ENCODE results near the gene GPHN.
"Not testable (repeated sequence)": the region's sequence is repeated elsewhere in the genome, so short reads cannot be mapped to it uniquely, and the experiment has no call there.

GPHN gene

DNA sequence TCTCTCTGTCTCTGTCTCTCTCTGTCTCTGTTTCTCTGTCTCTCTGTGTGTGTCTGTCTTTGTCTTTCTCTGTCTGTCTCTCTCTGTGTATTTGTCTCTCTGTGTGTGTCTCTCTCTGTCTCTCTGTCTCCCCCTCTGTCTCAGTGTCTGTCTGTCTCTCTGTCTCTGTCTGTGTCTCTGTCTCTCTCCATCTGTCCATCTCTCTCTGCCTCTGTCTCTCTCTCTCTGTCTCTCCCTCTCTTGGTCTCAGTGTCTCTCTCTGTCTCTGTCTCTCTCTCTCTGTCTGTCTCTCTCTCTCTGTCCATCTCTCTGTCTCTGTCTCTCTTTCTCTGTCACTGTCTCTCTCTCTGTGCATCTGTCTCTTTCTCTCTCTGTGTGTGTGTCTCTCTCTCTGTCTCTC lies 537.5 kb downstream of the GPHN start:
- no peak for DNase-seq (ENCODE audit: low read depth in 2 of 2)

DNA sequence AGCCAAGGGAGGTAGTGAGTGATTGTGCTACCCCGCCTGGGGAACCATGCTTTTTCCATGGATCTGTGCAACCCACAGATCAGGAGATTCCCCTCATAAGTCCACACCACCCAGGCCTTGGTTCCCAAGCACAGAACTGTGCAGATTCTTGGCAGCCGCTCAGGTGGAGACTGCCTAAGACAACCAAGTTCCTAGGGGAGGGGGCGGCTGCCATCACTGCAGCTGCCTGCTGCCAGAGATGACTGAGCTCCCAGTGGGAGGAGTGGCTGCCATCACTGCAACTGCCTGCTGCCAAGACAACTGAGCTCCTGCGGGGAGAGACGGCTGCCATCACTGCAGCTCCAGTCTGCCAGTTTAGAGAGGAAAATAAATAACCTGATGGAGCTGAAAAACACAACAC lies 542.9 kb downstream of the GPHN start:
- DNase-seq (ENCODE audit: low read depth in 2 of 2) = no peak

DNA sequence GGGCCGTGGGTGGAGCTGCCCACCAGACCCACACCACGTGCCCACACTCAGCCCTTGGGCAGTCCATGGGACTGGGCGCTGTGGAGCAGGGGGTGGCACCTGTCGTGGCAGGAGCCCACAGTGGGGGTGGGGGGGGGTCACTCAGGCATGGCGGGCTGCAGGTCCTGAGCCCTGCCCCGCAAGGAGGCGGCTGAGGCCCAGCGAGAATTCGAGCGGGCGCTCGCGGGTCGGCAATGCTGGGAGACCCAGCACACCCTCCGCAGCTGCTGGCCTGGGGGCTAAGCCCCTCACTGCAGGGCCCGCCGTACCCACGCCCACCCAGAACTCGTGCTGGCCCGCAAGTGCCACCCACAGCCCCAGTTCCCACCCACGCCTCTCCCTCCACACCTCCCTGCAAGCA lies 548.7 kb downstream of the GPHN start:
- no peak for DNase-seq (ENCODE audit: low read depth in 2 of 2)

DNA sequence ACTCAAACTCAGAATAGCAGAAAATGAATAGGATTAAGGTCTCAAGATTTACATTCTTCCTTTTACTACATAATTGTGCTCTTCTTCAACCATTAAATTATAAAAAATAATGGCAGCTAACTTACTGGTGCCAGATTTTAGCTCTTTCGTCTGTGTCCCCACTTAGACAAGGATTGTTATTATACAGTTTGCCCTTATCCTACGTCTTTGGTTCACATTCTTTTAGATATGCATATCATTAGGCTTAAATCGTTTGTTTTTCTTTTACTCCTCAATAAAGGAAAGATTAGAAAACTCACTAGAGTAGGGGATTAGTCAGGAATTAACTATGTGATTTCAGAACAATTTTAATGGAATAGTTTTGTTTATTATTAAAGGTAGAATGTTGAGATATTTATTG lies 551.6 kb downstream of the GPHN start:
- DNase-seq (ENCODE audit: low read depth in 2 of 2) = no peak

DNA sequence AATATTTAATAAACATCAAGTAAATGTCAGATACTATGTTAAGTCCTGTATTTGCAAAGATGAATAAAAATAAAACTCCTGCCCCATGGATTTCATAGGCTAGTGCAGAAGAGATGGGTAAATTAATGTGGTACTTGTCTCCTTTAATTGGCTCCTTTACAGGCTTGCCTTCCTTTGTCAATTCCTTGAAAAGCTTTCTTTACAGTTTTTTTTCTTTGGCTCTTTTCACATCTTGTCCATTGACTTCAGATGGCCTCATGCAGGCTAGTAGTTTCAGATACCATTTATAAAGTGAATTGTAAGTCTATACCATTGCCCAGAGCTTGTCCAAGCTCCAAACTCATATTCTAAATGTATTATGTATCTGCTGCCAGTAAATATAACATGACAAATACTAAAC lies 552.6 kb downstream of the GPHN start:
- no peak for DNase-seq (ENCODE audit: low read depth in 2 of 2)

DNA sequence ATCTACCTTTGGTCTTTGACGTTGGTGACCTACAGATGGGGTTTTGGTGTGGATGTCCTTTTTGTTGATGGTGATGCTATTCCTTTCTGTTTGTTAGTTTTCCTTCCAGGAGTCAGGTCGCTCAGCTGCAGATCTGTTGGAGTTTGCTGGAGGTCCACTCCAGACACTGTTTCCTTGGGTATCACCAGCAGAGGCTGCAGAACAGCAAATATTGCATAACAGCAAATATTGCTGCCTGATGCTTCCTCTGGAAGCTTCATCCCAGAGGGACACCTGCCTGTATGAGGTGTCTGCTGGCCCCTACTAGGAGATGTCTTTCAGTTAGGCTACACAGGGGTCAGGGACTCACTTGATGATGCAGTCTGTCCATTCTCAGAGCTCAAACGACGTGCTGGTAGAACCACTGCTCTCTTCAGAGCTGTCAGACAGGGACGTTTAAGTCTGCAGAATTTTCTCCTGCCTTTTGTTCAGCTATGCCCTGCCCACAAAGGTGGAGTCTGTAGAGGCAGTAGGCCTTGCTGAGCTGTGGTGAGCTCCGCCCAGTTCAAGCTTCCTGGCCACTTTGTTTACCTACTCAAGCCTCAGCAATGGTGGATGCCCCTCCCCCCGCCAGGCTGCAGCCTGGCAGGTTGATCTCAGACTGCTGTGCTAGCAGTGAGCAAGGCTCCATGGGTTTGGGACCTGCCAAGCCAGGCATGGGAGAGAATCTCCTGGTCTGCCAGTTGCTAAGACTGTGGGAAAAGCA lies 559.3 kb downstream of the GPHN start:
- DNase-seq (ENCODE audit: low read depth in 2 of 2) = not testable (repeated sequence)

DNA sequence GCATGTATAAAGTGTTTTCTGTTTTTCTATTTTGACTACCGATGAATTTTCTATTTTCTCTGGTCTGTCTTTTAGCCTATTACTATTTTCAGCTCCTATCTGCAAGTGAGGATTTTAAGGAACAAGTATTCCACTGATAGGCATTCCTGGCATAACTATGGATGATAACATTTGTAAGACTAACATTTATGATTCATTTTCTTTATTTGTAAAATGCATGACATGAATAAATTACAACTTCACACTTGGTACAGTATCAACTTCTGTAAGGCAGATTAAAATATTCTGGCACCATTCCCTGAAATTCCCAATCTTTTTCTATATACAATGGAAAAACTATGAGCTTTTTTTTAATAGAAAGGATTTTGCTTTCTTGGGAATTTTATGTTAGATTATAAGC lies 560.3 kb downstream of the GPHN start:
- no peak for DNase-seq (ENCODE audit: low read depth in 2 of 2)

DNA sequence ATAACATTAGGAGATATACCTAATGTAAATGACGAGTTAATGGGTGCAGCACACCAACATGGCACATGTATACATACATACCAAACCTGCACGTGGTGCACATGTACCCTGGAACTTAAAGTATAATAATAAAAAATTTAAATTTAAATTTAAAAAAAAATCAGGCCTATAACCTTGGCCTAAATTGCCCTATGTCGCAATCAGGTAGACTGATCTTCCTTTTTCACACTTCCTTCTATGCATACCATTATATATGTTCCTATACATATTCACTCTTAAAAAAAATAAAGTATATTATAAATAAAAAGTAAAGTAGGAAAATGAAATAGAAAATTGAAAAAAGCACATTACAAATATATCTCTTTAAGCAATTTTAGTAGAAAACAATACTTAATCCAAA lies 563.6 kb downstream of the GPHN start:
- no peak for DNase-seq (ENCODE audit: low read depth in 2 of 2)

DNA sequence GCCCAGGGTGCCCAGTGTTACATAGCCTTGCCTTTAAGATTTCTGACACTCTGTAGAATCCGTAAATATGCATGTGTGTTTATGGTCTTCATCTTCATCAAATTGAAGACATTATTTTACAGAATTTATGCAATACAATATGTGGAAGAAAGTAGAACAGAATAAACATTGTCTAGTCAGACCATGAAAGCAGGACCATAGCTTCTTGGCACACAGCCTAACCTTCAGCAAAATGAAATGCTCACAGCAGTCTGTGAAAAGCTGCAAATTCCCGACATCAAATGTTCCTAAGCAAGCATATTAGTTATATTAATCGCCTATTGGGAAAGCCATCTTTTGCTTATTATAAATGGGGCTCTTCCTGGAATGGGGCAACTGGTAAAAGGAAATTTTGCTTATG lies 570.0 kb downstream of the GPHN start:
- no peak for DNase-seq (ENCODE audit: low read depth in 2 of 2)

DNA sequence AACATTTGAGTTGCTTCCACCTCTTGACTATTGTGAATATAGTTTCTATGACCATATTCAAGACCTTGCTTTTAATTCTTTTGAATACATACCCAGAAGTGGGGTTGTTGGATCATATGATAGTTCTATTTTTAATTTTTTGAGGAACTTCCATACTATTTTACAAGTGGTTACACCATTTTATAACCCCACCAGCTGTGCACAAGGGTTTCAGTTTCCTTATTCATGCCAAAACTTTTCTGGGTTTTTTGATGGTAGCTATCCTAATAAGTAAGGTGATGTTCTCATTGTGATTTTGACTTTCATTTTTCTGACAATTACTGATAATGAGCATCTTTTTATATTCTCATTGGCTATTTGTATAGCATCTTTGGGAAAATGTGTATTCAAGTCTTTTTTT lies 571.9 kb downstream of the GPHN start:
- no peak for DNase-seq (ENCODE audit: low read depth in 2 of 2)

DNA sequence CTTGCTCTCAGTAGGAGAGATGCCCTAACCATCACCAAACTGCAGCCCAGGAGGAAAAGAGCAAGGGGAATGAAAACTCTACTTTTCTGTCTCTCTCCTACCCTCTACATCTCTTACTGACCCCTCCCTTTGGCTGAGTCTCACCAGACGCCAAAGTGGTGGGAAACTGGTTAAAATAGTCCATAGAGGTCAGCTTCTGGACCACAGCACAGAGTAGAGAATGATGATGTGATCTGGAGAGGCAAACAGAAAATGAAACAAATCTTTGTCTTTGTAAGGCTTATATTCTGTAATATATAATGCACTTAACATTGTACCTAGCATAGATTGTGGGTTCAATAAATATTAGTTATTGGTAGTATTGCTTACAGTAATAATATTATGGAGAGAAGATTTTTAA lies 600.3 kb downstream of the GPHN start:
- DNase-seq (ENCODE audit: low read depth in 2 of 2) = no peak

DNA sequence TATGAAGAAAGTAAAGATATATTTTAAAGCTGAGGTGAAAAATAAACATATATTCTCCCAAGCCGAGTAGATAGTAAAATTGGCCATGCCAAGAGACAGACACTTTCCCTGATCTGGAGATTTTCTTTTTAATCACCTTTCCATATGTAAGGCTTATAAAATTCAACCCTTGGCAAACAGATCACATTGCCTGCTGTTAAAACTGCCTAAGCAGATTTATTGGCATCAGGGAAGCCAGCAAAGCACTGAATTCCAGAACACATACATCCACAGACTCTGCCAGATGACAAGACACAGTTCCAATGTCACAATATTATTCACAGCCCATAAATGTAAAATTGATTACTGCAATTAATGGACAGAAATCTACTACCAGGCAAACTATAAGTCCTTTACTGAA lies 603.1 kb downstream of the GPHN start:
- DNase-seq (ENCODE audit: low read depth in 2 of 2) = no peak

DNA sequence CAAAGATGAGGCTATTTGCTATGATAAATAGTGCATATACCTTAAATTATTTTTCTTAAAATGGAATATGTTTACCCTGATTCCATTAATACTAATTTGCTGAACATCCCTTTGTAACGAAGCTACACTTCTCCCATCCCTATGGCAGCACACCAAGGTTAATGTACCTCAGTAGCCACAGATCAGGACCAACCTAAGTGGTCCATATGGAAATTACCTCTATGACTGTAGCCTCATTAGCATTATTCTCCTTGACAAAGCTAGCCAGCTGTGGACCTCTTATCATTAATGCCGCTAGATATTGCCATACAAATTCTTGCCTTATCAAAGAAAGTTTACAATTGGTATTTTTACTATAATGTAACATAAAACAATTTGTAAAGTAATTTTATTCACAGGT lies 604.4 kb downstream of the GPHN start:
- DNase-seq (ENCODE audit: low read depth in 2 of 2) = no peak

DNA sequence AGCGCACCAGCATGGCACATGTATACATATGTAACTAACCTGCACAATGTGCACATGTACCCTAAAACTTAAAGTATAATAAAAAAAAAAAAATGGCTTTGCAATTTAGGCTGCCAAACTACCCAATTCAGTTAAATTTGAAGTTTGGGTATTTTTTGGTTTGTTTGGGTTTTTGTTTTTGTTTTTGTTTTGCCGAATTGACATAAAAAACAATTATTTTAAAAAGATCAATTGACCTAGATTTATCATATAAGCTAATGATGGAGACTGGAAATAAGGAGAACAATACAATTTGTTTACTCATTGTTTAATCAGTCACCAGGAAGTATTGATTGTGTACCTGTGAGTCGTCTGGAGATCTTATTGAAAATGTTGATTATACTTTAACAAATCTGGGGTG lies 619.2 kb downstream of the GPHN start:
- no peak for DNase-seq (ENCODE audit: low read depth in 2 of 2)

DNA sequence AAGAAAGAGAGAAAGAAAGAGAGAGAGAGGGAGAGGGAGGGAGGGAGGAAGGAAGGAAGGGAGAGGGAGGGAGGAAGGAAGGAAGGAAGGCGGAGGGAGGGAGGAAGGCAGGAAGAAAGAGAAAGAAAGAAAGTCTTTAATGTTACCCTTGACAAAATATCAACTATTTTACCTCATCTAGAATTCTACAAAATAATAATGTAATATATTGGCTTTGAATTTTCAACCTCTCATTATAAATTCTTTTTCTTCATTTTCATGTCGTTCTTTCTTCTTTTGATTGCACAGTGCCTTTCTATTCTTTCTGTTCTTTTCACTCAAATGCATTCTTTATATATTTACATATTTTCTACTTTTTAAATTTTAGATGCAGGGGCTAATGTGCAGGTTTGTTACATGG lies 621.8 kb downstream of the GPHN start:
- DNase-seq (ENCODE audit: low read depth in 2 of 2) = no peak

DNA sequence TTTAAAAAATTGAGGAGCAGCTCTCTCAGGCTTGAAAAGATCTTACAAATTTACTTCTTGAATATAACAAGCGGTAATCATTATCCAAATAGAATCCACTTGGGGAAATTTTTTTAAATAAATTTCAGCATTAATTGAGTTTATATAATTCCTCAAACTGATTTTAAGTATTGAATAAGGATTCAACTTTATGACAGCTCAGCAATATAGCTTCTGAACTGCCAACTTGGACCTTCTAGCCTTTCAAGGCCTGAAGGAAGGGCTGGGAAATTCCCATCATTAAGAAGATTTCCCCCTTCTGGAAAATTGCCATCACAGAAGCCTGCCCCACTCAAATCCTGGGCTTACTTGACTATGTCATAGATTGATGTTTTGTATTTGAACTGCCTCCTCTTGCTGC lies 623.7 kb downstream of the GPHN start:
- DNase-seq (ENCODE audit: low read depth in 2 of 2) = no peak

DNA sequence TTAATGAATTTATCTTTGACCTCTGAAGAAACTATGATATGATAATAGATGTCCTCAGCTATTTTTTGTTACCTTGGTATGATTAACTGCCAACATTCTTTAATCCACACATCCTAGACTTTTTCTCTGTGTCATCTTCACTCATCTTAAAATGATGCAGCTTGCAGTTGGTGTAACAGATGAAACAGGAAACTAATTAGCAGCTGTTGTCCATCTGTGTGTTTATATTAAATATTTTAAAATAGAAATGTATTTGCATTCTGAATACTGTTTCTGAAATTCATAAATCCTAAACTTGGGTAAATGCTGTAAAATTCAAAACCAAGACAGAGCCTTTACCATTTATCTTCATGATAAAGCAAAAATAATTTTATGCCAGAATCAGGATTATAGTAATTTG lies 625.2 kb downstream of the GPHN start:
- no peak for DNase-seq (ENCODE audit: low read depth in 2 of 2)

DNA sequence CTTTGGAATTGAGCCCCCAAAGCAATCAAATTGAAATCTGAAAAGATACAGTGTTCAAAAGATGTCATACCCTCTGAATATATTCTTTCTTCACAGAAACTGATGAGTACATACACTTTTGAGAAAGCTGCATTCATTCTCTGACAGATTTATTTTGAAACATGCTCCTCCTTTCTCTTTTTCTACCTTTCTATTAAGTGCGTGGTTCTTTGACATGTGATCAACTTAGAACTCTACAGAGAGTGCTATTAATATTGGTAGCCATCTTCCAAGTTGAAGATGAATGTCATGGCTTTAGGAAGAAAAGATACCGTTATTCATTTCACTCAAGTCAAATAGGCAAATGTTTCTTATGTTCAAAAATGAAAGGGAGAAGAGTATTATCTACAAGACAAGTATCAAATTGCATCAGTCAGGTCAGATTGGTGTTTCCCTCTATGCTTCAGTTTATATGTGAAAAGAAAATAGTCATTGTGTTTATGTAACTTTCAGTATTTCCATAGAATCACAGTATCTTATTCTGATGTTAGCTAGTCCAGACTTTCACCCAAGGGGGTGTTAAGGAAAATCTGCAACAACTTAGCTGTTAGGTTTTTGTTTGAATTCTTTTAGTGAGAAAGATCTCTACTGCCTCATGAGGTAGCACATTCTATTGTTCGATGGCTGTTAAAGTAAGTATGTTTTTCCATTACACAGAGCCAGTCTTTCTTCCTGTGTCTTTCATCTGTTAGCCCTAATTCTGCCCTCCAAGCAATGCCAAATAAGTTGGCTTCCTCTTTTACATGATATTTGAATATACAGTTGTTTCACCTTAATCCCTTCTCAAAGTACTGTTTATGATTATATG lies 625.9 kb downstream of the GPHN start:
- DNase-seq (ENCODE audit: low read depth in 2 of 2) = no peak

DNA sequence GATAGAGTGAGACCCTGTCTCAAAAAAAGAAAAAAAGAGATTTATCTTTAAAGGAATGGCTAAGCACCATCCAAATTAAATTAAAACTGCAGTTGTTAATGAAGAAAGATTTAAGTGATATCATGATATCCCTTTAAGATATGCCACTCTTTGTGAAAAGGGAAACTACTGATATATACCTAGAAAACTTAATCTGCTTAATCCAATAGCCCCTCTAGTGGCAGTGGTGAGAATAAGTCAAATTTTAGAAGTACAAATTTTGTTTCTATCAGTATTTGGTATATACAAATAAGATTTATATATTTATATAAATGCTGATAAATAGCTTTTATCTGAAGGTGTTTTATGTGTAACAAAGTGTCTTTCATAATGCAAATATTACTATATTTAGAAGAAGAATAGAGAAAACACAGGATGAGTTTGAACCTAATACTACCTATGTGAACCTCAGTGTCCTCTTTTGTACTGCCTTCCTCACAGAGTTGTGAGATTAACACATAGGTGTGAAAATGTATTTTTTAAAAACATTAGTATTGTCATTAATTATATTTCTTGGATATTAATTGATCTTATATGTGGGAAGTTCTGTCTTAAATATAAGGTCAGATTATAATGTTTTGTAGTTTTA lies 629.9 kb downstream of the GPHN start:
- DNase-seq (ENCODE audit: low read depth in 2 of 2) = no peak

DNA sequence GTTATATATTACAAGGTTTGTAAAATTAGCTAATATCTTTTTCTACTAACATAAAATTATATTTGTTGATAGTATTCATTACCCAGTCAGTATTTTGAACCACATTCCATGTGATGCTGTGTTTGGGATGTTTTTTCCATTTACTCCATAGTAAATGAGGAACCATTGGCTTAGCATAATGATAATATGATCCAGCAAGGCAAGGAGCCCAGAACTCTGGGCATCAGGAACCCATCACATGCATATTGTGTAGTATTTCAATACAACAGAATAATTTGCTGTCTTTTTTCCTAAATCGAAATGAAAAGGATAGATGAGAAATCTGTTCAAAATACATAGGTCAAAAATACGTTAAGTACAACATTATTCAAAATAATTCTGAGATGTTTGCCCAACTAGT lies 632.6 kb downstream of the GPHN start:
- no peak for DNase-seq (ENCODE audit: low read depth in 2 of 2)

DNA sequence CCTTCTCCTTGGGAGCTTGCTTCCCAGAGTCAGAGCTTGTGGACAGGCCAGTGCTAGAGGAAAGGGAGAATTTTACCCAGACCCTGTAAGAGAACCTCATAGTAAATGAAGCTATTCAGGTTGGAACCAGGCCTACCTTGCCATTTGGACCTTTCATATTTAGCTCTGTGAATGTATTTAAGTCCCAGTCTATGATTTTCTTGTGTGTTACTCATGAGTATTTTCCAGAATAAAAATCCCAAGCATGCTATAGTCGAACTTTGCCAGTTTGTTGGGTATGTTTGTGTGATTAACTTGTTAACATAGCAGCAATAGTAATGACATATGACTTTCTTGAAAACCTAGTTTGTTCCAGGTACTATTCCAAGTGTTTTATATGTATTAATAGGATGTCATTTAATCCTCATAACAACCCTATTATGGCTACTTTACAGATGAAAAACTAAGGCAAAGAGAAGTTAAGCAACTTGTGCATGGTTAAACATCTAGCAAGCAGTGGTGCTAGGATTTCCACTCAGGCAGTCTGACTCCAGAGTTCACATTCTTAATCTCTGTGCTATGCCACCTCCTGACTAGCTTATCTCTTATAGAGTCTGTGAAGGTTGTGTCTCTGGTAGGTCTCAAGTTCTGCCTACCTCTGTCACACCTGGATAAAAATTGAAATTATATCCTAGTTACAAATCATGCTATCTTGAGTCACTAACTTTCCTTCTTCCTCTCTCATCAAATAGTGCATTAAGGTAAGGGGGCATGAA lies 633.4 kb downstream of the GPHN start:
- DNase-seq (ENCODE audit: low read depth in 2 of 2) = no peak

DNA sequence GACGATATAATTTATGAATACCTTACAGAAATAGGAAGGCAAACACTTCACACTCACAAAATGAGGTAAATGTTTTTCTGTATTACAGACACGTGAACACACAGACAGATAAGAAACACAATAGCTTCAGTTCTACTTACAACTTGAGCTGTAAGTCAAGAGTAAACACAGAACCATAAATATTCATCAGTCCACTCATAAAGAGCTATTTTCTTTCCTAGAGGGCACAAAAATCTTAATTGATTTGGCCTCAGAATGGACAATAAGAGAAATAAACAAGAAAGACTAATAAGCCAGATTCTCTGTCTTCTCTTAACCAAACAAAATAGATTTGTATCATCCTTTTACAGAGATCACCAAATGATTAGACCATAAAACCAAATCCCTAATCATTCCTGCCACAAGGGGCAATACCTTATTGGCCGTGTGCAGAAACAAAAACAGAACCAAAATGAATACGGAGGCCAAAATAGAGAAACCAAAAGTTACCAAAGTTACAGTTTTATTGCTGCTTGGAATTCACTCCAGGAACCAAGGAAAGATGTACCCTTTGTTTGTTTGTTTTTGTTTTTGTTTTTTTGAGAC lies 643.2 kb downstream of the GPHN start:
- no peak for DNase-seq (ENCODE audit: low read depth in 2 of 2)

Data from fibroblast of skin of left quadriceps (primary cell).